Esophagus muscularis mucosa (tissue), 3 donors: ENCODE results near the gene CTBP1.

ENCODE experiments used
- POLR2A ChIP-seq: fragments of 450-650 bp; IDR thresholded peaks from one replicate; pipeline ENCODE4 v1.6.1; 2017; ENCODE audit warnings: antibody characterized with exemption, moderate library complexity, mild to moderate bottlenecking, low read depth
- POLR2AphosphoS5 ChIP-seq, 2 donors: sonication (generic); formaldehyde crosslinking; IDR thresholded peaks; one replicate each; pipeline ENCODE4 v1.6.1; 2017; ENCODE audit warnings: antibody characterized with exemption in 2 of 2
- TF ChIP-seq, protein P1 (sequence below), 3 experiments: fragments of 200-600 bp in 2 of 3; fragments of 450-650 bp in 1 of 3; sonication (generic) in 2 of 3; IDR thresholded peaks; one replicate each; pipeline ENCODE4 v1.5.1; 2017 to 2019; ENCODE audit warnings: antibody characterized with exemption in 3 of 3, mild to moderate bottlenecking in 2 of 3, moderate library complexity in 1 of 3

DNA sequence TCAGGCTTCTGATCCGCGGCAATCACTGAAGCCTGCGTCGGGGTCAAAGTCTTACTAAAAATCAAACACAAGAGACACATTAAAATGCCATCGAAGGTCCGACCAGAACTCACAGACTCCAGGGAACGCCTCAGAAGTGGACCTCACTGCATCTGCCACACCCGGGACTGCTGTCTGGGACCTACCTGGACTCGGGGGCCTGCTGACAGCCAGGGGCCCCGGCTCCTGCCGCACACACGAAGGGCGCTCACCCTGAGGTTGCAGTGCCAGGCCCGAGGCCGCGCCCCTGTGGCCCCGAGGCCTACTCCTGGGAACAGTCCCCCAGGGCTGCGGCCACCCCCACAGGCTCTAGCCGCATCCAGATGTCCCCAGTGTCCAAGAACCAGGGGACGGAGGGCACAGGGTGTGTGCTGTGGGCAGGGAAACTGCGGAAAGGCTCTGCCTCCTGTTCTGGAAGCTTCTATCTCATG lies 7.4 kb downstream of the CTBP1 start:
- TF ChIP-seq, protein P1, sequence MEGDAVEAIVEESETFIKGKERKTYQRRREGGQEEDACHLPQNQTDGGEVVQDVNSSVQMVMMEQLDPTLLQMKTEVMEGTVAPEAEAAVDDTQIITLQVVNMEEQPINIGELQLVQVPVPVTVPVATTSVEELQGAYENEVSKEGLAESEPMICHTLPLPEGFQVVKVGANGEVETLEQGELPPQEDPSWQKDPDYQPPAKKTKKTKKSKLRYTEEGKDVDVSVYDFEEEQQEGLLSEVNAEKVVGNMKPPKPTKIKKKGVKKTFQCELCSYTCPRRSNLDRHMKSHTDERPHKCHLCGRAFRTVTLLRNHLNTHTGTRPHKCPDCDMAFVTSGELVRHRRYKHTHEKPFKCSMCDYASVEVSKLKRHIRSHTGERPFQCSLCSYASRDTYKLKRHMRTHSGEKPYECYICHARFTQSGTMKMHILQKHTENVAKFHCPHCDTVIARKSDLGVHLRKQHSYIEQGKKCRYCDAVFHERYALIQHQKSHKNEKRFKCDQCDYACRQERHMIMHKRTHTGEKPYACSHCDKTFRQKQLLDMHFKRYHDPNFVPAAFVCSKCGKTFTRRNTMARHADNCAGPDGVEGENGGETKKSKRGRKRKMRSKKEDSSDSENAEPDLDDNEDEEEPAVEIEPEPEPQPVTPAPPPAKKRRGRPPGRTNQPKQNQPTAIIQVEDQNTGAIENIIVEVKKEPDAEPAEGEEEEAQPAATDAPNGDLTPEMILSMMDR (IDR thresholded peaks at IDR 0.05): no peak
- TF ChIP-seq POLR2A: no peak
- TF ChIP-seq POLR2AphosphoS5 (IDR thresholded peaks at IDR 0.05): no peak
